HCT116 (cell line): ENCODE results near the gene RARB.

Source experiments
- EZH2 ChIP-seq: fragments of 200-600 bp; sonication (generic); IDR thresholded peaks from 2 replicates; pipeline ENCODE4 v1.6.1; 2017; ENCODE audit warnings: antibody characterized with exemption, mixed run types
- EZH2phosphoT487 ChIP-seq: fragments of 200-600 bp; IDR thresholded peaks from 2 replicates; pipeline ENCODE4 v1.6.1; 2018; ENCODE audit warnings: antibody characterized with exemption, borderline replicate concordance
- POLR2A ChIP-seq: IDR thresholded peaks from 2 replicates; pipeline ENCODE4 v1.7.0; 2011; ENCODE audit warnings: borderline replicate concordance; ENCODE audit not compliant: insufficient read depth, insufficient read length; ENCODE audit errors: extremely low read depth
- POLR2AphosphoS5 ChIP-seq: IDR thresholded peaks from 2 replicates; pipeline ENCODE4 v1.6.1; 2011; ENCODE audit warnings: mild to moderate bottlenecking, low read depth, low read length, moderate library complexity
- SIN3A ChIP-seq: IDR thresholded peaks from 2 replicates; pipeline ENCODE4 v1.6.1; 2012; ENCODE audit warnings: low read depth
- YY1 ChIP-seq: IDR thresholded peaks from 2 replicates; pipeline ENCODE4 v1.6.1; 2011; ENCODE audit warnings: low read length, low read depth, moderate library complexity, mild to moderate bottlenecking; ENCODE audit not compliant: insufficient replicate concordance; ENCODE audit errors: extremely low read depth
- TF ChIP-seq, protein P1 (sequence below), 3 experiments: fragments of 200-600 bp in 1 of 3; sonication (generic) in 1 of 3; IDR thresholded peaks in 2 of 3; conservative IDR thresholded peaks in 1 of 3; 2 replicates each; pipeline ENCODE4 v1.5.1; 2012 to 2017; ENCODE audit warnings: low read depth in 2 of 3, low read length in 2 of 3, antibody characterized with exemption in 1 of 3, borderline replicate concordance in 1 of 3, control low read depth in 1 of 3, mild to moderate bottlenecking in 1 of 3, mixed read lengths in 1 of 3, mixed run types in 1 of 3, moderate library complexity in 1 of 3; ENCODE audit not compliant: insufficient read depth in 1 of 3
- TF ChIP-seq, protein P2 (sequence below): IDR thresholded peaks from 2 replicates; pipeline ENCODE4 v1.6.1; 2012

DNA sequence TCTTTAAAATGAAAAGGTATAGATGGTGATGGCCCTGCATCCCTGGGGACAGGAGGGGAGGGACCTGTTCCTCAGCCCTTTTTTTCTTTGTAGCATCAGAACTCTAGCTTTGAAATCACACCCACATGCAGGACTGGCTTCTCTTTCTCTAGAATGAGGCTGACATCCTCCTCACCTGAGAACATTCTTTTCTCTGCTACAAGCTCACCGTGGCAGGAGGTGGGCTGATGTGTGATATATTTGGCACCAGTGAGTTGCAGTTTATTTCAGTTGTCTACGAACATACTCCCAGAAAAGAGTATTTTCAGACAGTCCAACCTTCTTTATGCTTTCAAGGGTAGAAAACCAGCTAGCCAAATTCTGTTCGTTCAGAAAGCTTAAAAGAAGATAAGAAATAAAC, 43.6 kb upstream of the RARB start:
- TF ChIP-seq, protein P1, sequence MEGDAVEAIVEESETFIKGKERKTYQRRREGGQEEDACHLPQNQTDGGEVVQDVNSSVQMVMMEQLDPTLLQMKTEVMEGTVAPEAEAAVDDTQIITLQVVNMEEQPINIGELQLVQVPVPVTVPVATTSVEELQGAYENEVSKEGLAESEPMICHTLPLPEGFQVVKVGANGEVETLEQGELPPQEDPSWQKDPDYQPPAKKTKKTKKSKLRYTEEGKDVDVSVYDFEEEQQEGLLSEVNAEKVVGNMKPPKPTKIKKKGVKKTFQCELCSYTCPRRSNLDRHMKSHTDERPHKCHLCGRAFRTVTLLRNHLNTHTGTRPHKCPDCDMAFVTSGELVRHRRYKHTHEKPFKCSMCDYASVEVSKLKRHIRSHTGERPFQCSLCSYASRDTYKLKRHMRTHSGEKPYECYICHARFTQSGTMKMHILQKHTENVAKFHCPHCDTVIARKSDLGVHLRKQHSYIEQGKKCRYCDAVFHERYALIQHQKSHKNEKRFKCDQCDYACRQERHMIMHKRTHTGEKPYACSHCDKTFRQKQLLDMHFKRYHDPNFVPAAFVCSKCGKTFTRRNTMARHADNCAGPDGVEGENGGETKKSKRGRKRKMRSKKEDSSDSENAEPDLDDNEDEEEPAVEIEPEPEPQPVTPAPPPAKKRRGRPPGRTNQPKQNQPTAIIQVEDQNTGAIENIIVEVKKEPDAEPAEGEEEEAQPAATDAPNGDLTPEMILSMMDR (IDR thresholded peaks at IDR 0.05 in 2 of 3, conservative IDR thresholded peaks at IDR 0.05 in 1 of 3; ENCODE audit: borderline replicate concordance in 1 of 3, insufficient read depth in 1 of 3, low read depth in 2 of 3, low read length in 2 of 3) = no peak
- TF ChIP-seq POLR2AphosphoS5 (no peak), EZH2 (no peak), POLR2A (no peak), YY1 (no peak), EZH2phosphoT487 (no peak), SIN3A (no peak)
- TF ChIP-seq, protein P2, sequence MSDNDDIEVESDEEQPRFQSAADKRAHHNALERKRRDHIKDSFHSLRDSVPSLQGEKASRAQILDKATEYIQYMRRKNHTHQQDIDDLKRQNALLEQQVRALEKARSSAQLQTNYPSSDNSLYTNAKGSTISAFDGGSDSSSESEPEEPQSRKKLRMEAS = no peak
